Left renal pelvis (tissue), 4 donors: ENCODE data around the gene IQCN. TPM values are rescaled to one million over a fixed set of nuclear protein-coding genes. Genes with fewer than 3 reads are reported as not detected.

ENCODE experiments used
- DNase-seq, 4 donors: peaks; one replicate each; pipeline ENCODE4 v3.0.0-alpha.2; 2013; ENCODE audit warnings: low read depth in 4 of 4, low spot score in 3 of 4
- polyA plus RNA-seq, 4 donors: library from polyadenylated mRNA; unstranded; fragments of 120-200 nt; gene quantifications; one replicate each; pipeline ENCODE4 v1.2.1, GENCODE V29; 2013; ENCODE audit not compliant: insufficient read length in 4 of 4

Gene IQCN
- polyA plus RNA-seq, 4 donors = 5.0 to 13.4 (median 6.7) TPM

DNA sequence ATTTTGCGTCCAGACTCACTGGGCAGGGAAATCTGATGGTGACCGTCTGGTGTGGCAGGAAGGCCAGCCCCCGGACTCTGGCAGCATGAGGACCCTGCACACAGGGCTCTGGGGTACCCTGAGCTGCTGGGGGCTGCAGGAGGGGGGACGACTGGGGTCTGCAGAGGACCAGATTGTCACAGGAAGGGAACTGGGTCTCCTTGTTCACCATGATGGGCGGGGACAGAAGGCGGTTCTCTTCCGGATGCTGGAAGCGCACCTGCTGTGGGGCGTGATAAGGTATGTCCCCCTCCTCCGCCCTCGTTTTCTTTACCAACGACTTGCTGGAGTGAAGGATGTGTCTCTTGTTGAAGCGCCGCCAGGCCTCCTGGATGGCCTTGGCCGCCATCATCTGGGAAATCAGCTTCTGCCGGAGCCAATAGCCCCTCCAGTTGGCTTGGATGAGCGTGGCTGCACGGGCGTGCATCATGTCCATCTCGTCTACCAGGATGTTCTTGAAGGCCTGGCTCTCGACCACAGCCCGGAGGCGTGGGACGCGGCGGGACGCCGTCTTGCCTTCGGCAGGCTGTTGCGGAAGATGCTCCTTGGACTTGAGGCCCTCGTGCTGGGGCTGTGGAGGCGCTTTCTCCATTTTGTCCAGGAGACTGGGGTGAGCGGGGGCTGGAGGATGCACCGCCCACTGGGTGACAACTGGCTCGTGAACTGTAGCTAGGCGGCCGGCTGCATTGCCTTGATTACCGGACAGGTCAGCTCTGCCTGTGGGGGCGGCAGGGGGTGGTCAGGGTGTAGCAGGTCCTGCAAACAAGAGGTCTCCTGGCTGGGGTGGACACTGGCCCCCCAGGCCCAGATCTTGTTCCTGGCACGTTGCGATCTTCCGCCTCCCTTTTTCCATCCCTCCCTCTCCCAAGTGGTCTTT is 7.2 kb downstream of the IQCN start:
- DNase-seq = no peak

DNA sequence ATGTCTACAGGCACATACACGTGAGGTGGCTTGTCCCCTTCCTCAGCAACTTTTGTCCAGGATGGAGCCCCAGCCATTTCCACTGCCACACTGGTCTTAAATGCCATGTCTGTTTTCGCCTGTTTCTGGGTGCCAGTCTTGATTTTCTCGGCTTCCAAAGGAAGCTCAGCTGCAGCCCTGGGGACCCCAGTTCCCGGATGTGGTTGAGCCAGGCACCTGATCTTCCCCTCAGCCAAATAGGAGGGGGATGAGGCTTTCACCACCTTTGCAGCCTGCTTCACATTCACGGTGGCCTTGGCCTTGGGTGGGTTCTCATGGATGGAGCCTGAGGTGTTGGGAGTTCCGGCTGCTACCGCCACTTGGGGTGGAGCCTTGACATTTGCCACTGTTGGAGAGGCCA is 8.7 kb downstream of the IQCN start:
- no peak for DNase-seq

DNA sequence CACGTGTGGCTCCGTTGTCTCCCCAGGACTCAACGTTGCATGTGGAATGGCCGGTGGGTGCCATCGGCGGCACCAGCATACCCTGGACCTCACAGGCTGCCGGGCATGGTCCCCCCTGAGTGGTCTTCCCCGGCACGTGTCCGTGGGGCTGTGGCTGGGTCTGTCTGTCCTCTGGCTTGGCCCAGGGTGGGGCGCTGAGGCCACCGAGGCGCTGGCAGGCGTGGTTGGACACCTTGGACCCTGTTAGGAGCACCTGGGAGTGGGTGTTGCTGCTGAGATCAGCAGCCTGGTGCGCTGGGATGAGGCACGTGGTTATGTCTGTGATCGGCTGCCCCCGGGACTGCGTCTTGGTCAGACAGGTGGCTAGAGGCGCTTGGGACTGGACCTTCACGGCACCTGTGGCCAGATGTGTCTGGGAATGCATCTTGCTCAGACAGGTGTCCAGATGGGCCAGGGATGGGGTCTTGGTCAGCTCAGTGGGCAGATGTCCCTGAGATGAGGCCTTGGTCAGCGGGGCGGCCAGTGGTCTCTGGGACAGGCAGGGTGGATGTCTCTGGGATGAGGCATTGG is 9.2 kb downstream of the IQCN start:
- DNase-seq = no peak

DNA sequence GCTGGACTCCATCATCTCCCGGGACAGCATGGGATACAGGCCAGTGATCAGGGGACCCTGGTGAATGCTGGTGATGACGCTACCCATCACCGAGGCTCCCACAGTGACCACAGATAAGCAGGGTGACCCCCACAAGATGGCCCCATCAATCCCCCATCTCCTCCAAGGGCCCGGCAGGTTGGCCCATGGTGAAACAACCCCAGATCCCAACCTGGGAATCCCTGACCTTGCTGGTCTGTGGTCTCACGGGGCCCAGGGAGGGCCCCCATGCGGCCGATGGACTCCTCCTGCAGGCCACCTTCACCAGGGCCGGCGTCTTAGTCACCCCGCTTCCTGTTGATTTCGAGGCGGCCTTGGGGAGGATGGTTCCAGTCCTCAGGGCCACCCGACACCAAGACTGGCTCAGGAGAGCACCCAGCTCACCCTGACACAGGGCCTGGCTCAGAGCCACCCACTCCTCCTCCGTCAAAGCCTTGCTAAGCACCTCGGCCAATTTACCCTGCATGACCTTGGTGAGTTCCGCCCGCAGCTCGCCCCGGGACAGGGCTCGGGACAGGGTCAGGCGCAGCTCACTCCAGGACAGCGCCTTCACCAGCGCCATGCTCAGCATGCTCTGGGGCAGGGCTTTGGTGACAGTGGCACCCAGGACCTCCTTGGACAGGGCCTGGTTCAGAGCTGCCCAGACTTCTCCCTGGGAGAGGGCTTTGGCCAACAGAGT is 10.0 kb downstream of the IQCN start:
- DNase-seq = no peak

DNA sequence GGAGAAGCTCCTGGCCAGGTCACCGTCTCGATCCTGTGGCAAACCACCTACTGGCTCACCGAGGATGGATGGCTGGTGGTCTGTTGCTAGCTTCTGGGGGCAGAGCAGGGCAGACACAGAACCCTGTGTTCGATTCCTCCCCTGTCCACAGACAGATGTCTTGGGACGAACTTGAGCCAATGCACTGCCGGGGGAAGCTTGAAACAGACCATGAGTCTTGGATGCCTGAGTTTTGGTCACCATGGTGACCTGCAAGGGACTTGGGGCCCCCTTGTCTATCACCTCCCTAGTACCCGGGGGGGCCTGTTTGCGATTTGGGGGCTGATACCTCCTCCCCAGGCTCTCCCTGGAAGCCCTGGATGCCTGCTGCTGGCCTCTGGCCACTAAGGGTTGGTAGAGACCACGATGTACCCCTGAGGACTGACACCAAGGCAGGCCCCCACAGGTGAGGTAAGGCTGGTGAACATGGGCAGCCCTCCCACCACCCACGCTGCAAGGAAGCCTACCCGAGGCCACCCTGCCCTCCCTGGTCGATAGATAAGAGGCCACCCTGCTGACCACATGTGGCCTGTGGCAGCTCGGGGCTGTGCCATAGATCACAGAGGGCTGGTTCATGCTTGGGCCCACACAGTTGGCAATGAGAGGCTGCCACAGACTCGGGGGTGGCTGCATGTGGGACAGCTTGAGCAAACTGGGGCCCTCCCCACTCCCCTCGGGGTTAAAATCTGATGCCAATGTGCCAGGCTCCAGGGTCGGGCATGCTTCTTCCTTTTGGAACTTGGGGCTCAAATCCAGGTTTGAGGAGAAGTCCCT is 10.7 kb downstream of the IQCN start:
- no peak for DNase-seq

DNA sequence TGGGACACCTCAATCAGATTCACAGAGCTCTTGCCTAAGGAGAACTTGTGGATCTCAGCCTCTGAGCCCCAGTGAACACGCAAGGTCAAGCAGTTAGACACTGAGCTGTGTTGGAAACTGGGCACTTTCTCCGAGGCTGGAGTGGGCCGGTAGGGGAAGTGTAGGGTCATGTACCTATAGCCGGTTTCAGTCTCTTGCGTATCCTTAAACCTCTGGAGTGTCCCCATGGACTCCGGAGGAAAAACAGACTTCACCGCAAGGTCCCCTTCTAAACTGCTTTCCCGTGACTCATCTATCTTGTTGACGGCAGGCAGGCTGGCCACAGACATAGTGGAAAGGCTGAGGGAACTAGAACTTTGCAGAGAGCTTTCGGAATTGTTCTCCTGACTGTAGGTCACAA is 11.3 kb downstream of the IQCN start:
- DNase-seq = no peak

DNA sequence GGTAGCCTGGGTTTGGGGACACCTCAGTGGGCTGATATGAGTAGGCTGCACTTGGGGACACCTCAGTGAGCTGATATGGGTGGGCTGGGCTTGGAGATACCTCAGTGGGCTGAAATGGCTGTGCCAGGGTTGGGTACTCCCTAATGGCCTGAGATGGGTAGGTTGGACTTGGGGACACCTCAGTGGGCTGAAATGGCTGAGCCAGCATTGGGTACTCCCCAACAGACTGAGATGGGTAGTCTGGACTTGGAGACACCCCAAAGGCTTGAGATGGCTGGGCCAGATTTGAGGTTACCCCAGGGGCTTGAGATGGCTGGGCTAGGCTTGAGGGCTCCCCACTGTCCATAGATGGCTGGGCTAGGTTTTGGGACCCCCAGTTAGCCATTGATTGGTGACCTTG is 12.1 kb downstream of the IQCN start:
- DNase-seq = no peak

DNA sequence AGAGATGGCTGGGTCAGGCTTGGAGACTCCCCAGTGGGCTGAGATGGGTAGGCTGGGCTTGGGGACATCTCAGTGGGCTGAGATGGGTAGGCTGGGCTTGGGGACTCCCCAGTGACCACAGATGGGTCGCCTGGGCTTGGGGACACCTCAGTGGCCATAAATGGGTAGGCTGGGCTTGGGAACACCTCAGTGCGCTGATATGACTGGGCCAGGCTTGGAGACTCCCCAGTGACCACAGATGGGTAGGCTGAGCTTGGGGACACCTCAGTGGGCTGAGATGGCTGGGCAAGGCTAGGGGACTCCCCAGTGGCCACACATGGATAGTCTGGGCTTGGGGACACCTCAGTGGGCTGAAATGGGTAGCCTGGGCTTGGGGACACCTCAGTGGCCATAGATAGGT is 12.8 kb downstream of the IQCN start:
- DNase-seq = no peak

DNA sequence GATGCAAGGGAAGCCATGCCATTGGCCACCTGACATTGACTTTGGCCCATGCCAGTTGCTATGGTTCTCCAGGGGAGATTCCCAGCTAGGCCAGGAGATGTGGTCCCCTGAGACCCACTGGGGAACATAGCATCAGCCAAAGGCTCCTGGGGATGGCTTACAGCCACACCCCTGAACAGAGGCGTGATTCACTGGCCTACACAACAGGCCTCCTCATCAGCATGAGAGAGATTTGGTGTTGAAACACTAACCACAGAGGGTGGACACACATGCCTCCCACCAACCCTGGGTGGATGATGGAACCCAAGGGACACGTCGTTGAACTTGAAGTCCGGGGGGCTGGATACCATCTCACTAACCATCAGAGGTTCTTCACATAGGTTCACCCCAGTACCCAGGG is 14.4 kb downstream of the IQCN start:
- DNase-seq = no peak

DNA sequence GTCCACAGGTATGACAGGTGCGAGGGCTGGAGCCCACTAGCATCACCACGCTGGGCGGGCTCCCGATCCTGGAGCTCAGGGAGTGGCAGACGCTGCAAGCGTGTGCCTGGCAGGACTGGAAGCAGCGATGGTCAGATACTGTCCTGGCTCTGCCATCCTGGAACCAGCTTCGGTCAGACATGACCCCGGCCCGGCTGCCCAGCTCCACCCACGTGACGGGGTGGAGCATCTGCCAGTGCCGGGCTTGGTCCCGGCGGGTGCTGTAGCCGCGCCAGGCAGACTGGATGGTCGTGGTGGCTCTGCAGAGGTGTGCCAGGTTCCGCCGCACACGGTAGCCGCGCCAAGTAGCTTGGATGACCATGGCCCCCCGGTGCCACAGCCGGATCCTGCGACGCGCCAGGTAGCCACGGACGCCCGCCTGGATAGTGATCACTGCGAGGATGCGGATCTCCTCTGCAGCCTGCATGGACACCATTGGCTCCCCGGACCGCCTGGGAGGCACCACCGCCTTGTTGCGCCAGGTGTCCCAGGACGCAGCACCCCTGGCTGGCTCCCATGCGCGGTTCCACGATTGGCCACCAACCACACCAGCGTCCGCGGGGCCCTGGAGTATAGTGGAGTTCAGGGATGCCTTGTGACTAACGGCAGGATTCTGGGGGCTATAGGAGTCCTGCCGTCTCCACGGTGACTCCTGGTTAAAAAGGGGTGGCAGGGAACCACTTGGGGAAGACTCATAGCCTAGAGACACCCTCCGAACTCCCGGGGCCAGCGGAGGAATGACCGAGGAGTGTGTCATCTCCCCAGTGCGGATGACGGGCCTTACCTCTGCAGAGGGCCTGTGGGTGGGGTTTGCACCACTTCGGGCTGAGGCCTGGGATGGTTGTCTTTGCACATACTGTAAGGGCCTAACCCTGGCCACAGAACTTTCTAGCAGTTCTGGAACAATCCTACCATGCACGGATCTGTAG is 16.5 kb downstream of the IQCN start:
- DNase-seq = no peak

DNA sequence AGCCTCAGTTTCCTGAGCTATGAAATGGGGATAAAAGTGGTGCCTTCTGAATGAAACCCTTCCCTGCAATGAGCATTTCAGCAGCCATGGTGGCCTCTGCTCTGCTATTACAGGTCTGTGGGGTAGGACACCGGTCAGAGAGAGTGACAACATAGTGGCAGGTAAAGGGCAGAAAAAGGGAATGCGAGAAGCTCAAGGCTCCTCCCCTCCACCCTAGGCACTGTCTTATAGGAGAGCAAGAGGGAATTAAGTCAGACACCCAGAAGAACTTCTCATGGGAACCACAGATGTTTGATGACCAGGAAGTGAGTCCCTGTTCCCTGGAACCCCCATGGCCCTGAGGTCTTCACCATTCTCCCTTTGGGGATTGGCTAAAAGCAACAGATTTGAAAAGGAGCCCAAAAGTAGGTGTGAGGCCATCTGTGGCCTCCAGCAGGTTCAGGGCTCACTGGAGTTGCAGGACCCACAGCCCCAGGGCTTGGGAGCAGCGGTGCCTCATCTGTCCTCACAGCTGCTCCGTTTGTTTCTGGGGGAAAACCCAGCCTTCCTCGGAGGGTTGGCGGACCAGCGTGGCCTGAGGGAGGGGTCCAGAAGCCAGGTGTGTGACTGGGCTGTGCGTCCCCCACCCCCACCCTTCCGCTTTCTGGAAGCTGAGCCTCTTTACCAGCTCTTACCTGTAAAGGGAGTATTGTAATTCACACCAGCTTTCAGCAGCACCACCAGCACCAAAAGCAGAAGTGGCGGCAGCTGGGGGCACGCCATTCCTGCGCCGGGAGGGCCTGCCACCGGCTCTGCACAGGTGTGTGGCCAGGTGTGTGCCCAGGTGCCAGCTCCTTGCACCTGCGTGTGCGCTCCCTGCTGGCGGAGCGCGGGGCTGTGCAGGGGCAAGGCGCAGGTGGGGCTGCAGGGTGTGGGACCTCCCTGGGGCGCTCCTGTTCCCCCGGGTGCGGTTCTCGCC is 19.4 kb downstream of the IQCN start:
- no peak for DNase-seq

DNA sequence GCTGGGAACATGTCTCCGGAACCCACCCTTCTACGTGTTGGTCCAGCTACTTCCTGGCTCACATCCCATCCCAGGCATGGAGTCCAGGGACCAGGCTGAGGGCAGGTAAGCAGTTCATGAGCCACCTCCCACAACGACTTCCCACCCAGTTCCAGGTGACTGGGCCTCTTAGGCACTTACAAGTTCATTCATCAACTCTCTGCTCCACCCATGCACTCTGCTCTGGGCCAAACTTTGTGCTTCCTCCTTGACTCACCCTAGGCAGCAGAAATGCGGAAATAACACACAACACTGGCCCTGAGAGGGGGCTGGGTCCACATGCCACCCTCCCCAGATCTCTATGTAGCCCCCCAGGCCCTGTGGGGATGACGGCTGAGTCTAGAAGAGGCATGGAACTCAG is 20.5 kb downstream of the IQCN start:
- DNase-seq = no peak

DNA sequence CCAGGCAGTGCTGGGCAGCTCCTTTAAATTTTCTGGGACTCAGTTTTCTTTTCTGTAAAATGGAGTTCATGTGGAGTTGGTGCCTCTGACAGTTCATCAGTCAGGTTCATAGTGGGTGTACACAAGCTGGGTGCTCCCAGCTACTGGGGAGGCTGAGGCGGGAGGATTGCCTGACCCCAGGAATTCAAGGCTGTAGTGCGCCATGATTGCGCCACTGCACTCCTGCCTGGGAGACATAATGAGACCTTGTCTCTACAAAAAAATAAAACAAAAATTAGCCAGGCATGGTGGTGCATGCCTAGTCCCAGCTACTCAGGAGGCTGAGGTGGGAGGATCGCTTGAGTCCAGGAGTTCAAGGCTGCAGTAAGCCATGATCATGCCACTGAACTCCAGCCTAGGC is 21.1 kb downstream of the IQCN start:
- DNase-seq = no peak

DNA sequence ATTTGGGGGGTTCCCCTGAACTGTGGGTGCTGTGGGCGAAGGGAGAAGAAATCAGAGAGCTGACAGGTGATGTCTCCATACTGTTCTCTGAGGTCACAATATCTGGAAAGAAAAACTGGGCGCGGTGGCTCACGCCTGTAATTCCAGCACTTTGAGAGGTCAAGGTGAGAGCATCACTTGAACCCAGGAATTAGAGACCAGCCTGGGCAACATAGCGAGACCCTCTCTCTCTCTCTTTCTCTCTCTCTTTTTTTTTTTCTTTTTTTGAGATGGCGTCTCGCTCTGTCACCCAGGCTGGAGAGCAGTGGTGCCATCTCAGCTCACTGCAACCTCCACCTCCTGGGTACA is 21.9 kb downstream of the IQCN start:
- no peak for DNase-seq

DNA sequence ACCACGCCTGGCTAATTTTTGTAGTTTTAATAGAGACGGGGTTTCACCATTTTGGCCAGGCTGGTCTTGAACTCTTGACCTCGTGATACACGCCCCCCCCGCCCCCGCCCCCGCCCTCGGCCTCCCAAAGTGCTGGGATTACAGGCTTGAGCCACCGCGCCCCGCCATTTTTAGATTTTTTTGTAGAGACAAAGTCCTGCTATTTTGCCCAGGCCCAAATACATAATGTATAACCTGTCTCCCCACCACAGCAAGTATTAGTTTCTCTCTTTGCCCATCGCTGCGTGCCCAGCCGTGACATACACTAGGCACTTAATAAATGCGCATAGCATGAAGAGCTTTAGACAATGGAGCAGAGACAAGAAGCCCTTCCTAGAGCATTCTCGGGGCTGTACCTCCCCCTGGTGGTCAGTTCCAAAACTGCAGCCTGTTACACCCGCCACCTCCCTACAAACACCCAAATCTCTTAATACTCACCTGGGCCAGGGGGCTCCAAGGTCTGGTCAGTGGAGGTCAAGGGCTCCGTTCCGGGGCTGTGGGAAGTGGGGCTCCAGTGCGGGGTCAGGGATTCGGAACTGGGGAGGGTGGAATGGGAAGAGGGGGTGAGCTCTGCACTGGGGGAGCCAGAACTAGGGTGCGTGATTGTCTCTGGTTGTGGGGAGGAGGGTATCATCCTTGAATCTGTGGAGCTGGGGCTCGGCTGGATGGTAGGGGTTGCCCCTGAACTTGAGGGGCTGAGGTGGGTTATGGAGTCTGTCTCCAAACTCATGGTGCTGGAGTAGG is 22.5 kb downstream of the IQCN start:
- DNase-seq = peak in 1 of 4 donors; percentile 33

DNA sequence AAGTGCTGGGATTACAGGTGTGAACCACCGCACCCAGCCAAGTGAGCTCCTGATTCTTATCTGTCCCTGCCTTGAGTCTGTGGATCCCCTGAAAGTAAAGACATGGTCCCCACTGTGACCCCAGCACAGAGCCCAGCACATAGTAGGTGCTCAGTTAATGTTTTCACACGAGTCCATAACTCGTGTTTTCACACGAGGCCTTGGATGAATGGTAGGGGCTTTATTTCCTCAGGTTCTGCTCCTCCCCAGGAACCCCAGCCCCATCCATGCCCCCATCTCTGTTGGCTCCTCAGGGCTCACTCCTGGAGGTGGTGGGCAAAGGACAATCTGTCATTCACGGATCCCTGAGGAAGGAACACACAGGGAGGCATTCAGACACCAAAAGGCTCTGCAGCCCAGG is 24.4 kb downstream of the IQCN start:
- no peak for DNase-seq

DNA sequence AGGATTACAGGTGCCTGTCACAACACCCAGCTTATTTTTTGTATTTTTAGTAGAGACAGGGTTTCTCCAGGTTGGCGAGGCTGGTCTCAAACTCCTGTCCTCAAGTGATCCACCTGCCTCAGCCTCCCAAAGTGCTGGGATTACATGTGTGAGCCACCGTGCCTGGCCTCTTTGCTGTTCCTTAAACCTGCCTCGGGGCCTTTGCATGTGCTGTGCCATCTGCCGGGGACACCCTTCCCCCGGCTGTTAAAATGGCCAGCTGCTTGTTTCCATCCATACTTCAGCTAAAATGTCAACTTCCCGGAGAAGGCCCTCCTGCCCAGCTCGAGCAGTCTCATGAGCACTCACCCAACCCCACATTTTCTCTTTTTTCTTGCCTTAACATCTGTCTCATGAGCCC is 29.0 kb downstream of the IQCN start:
- DNase-seq = no peak

DNA sequence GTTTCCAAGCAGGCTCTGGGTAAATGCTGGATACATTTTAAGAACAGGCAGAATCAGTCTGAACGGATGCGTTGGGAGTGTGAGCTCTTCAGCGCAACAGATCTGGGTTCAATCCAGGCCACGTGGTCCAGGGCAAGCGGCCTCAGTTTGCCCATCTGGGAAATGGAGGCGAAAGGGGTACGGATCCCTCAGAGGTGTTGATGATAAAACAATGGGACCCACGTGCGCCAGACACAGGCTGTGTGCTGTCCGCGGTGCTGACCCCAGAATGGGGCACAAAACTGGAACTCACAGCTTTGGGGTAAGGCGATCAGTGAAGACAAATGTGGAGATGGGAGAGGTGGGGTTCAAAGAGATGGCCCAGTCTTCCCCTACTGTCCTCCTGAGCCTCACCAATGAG is 34.9 kb downstream of the IQCN start:
- no peak for DNase-seq
